ENCODE data around the gene NUDT16L1. TPM values are rescaled to one million over a fixed set of nuclear protein-coding genes. Genes with fewer than 3 reads are reported as not detected.

Gene NUDT16L1
- total RNA-seq, 1 donor from 2014 or later: 24.0 TPM

GRCh38 chr16:4661661-4662060 lies 31.7 kb upstream of the NUDT16L1 start:
- H3K27ac ChIP-seq: peak overlapping the region; percentile 56
- peak; percentile 40 for ATAC-seq
- H3K36me3 ChIP-seq: peaks cover 38% of the 10 kb centered on the region

GRCh38 chr16:4663465-4663776 lies 29.9 kb upstream of the NUDT16L1 start:
- ATAC-seq (no peak), DNase-seq (no peak)
- peaks cover 49% of the 10 kb centered on the region for H3K4me1 ChIP-seq
- H3K27me3 ChIP-seq: no peaks in the 10 kb centered on the region
- no peaks in the 10 kb centered on the region for H3K9me3 ChIP-seq
- no peak for TF ChIP-seq CTCF (IDR thresholded peaks at IDR 0.05)
- H3K4me3 ChIP-seq: no peak overlapping the region
- H3K36me3 ChIP-seq: peaks cover 38% of the 10 kb centered on the region
- H3K27ac ChIP-seq: peak overlapping the region; percentile 76
- intact Hi-C loops (cut with DNase I): no loop called here

More at GRCh38 chr16:4661661-4662060, 31.7 kb upstream of the NUDT16L1 start:
- peak; percentile 79 for DNase-seq
- Histone ChIP-seq H3K4me3 (no peak overlapping the region), H3K27me3 (no peaks in the 10 kb centered on the region), H3K9me3 (no peaks in the 10 kb centered on the region), H3K4me1 (peaks cover 49% of the 10 kb centered on the region)
- no peak for TF ChIP-seq CTCF (IDR thresholded peaks at IDR 0.05)
- intact Hi-C loops (cut with DNase I): no loop called here

GRCh38 chr16:4663777-4664465 lies 29.4 kb upstream of the NUDT16L1 start:
- ATAC-seq (peak; percentile 64), DNase-seq (peak; percentile 77)
- Histone ChIP-seq H3K27ac (peak overlapping the region; percentile 76), H3K4me1 (peaks cover 49% of the 10 kb centered on the region), H3K9me3 (no peaks in the 10 kb centered on the region), H3K27me3 (no peaks in the 10 kb centered on the region), H3K36me3 (peaks cover 38% of the 10 kb centered on the region), H3K4me3 (no peak overlapping the region)
- intact Hi-C loops (cut with DNase I): no loop called here
- TF ChIP-seq CTCF (IDR thresholded peaks at IDR 0.05): no peak

GRCh38 chr16:4664538-4665418 lies 28.6 kb upstream of the NUDT16L1 start:
- H3K27ac ChIP-seq: peak overlapping the region; percentile 76
- peaks cover 44% of the 10 kb centered on the region for H3K36me3 ChIP-seq
- H3K4me3 ChIP-seq: no peak overlapping the region
- H3K9me3 ChIP-seq: no peaks in the 10 kb centered on the region
- intact Hi-C loops (cut with DNase I): no loop called here
- ATAC-seq (peak; percentile 43), DNase-seq (peak; percentile 81)
- no peaks in the 10 kb centered on the region for H3K27me3 ChIP-seq
- peaks cover 48% of the 10 kb centered on the region for H3K4me1 ChIP-seq
- no peak for TF ChIP-seq CTCF (IDR thresholded peaks at IDR 0.05)

GRCh38 chr16:4666537-4667202 lies 26.7 kb upstream of the NUDT16L1 start:
- no peak for TF ChIP-seq CTCF (IDR thresholded peaks at IDR 0.05)
- Histone ChIP-seq H3K9me3 (no peaks in the 10 kb centered on the region), H3K27ac (no peak overlapping the region), H3K27me3 (no peaks in the 10 kb centered on the region), H3K4me3 (no peak overlapping the region), H3K4me1 (peaks cover 29% of the 10 kb centered on the region), H3K36me3 (peaks cover 62% of the 10 kb centered on the region)
- ATAC-seq (no peak), DNase-seq (no peak)
- intact Hi-C loops (cut with DNase I): no loop called here

Data from upper lobe of right lung (tissue), 1 donor.